Stimulated activated CD4-positive, alpha-beta T cell treated with anti-CD3 and anti-CD28 coated beads, TNF-alpha, amount 100 ng/mL, for 24 hours (primary cell): Measurements from ENCODE around the gene KRT2.
"Not testable (repeated sequence)": the region's sequence is repeated elsewhere in the genome, so short reads cannot be mapped to it uniquely, and the experiment has no call there.

Experiments
- DNase-seq, 3 experiments: peaks; one replicate each; pipeline ENCODE4 v3.0.0-alpha.2; 2020; ENCODE audit warnings: low read depth in 3 of 3

Gene KRT2

DNA sequence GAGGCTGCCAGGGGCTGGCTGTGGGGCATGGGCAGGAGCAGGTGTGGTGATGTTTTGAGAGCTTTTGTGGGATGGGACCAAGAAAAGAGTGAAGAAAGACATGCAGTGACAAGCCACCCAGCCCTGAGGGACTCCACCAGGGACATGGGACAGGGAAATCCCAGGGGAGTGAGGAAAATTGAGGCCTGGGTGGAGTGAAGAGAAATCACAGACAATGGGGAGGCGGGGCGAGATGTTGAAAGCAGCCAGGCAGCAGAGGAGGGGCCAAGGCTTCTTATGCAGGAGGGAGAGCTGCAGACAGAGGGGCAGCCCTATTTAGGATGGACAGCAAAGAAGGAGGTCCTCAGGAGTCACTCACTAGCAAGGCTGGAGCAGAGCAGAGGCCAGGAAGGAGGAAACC lies 32.4 kb upstream of the KRT2 start:
- no peak for DNase-seq

- no peak for DNase-seq
Observed at GRCh38 chr12:52683575-52684300, 31.7 kb upstream of the KRT2 start.

GRCh38 chr12:52682938-52683574 lies 31.0 kb upstream of the KRT2 start:
- DNase-seq = no peak

- no peak for DNase-seq
Observed at GRCh38 chr12:52682381-52682660, 30.3 kb upstream of the KRT2 start.

- DNase-seq = peak in 1 of 3 experiments; percentile 22
Observed at GRCh38 chr12:52681526-52682380, 29.7 kb upstream of the KRT2 start.

DNA sequence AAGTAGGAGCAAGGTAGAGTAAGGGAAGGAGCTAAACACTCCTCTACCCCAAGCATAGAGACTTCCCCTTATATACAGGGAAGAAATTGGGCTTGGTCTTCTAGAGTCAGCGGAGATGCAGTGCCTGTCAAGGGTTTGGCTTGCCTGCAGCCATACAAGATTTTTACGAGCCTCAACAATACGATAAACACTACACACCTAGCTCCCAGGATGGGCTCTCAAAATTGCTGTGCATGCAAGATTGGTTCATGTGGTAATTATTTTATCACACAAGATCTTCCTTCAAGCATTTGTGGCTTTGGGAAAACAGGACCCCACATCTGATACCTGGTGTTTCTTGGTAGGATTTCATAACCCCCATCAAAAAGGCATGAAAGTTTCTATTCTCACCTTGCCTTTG lies 28.4 kb upstream of the KRT2 start, which contains the start of gene KRT1:
KRT1 (minus strand) TSS at position 45 of the 400 bp plus-strand sequence. CDS start 59 bp downstream, outside the sequence.
- DNase-seq = no peak

GRCh38 chr12:52679875-52680274 lies 27.9 kb upstream of the KRT2 start:
- DNase-seq = no peak

DNA sequence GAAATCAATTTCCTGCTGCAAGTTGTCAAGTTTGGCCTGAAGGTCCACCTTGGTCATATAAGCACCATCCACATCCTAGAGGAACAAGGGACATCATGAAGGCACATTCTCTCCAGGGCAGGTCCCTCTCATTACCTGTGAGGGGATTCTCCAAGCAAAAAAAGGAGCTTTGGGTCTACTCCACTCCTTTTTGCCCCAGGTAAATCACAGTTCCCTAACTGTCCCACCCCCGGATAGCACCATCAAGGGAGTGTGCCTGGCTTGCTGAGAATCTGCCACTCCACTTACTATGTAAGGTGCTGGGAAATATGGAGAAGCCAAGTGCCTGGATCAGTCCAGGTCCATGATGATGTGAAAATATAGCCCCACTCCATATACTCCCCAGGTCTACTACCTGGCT lies 25.7 kb upstream of the KRT2 start:
- no peak for DNase-seq

DNA sequence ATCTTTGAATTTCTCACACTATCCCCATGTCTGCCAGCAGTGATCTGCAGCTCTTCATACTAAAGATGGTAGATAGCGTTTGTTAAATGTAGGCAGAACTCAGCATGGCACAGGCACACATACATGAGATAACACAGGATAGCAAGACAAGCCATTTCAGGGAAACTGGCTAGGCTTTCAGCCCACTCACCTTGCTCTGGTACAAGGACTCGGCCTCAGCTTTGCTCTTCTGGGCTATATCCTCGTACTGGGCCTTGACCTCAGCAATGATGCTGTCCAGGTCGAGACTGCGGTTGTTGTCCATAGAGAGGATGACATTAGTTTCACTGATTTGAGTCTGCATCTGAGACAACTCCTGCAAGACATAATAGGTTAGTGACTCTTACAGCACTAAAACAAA lies 25.1 kb upstream of the KRT2 start:
- DNase-seq = no peak

GRCh38 chr12:52676163-52676562 lies 24.2 kb upstream of the KRT2 start:
- no peak for DNase-seq

DNA sequence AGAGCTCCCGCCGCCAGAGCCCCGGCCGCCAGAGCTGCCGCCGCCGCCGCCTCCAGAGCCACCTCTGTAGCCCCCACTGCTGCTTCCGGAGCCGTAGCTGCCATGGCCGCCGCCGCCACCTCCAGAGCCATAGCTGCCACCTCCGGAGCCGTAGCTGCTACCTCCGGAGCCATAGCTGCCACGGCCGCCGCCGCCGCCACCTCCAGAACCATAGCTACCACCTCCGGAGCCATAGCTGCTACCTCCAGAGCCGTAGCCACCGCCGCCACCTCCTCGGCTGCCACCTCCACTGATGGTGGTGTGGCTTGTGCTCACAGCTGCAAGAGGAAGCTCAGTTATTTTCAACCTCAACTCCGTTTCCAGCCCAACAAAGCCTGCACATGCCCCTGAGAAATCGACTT lies 23.3 kb upstream of the KRT2 start:
- DNase-seq = no peak

DNA sequence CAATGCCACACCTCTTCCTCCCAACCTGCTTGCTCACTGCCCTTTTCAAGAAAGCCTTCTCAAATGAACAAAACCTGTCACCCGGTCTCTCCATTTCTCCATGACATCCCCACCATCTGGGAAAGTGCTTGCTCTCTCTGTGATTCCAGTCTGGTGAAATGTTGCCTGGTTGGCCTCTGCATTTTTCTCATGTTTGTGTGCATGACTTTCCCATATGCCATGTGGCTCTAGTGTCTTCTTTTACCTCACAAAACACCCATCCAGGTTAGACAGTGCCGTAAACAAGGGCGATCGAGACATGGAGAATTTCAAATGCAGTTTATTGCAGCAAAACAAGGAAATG lies 22.4 kb upstream of the KRT2 start:
- no peak for DNase-seq

DNA sequence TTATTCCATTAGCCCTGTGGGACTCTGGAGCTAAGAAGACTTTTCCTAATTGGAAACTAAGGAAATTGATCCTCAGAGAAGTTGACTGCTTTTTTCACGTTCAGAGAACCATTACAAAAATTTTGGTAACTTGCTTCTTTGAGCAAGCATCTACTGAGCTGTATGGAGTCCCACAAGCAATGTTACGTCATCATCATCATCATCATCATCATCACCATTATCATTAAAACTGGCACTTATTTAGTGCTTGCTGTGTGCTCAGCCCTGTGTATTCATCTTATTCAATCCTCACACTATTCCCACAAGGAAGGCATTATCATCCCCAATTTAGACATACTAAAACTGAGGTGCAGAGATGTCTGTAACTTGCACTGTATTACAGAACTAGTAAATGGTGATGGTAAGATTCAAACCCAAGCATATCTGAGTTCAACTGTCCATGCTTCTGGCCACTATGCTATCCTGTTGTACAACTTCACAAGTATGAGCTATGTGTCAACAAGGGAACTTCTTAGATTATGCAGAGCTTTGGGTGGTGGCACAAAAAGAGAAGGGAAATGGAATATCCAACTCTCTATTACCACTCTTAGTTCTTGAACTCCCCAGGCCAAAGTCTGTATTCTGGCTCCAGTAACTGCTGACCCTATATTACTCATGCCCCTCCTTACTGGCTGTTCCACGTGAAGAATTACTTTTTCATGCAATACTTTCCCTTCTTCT lies 21.9 kb upstream of the KRT2 start:
- DNase-seq = no peak

DNA sequence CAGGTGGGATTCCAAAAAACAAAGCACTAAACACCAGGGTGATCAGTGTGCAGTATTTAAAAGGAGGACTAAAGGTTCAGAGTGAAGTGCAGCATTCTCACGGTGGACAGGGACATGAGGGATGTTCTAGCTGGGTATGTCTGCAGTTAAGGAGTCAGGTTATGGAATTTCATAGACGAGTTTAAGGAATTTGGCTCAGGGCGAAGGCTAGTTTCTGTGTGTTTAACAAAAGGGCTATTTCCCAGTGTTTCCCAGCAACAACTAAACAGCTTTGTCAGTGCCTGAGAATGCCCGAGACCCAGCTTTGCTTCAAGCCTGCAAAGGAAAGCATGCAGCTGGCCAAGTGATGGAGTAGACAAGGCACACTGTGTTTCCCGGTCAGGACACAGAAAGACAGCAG lies 21.2 kb upstream of the KRT2 start:
- DNase-seq = no peak

DNA sequence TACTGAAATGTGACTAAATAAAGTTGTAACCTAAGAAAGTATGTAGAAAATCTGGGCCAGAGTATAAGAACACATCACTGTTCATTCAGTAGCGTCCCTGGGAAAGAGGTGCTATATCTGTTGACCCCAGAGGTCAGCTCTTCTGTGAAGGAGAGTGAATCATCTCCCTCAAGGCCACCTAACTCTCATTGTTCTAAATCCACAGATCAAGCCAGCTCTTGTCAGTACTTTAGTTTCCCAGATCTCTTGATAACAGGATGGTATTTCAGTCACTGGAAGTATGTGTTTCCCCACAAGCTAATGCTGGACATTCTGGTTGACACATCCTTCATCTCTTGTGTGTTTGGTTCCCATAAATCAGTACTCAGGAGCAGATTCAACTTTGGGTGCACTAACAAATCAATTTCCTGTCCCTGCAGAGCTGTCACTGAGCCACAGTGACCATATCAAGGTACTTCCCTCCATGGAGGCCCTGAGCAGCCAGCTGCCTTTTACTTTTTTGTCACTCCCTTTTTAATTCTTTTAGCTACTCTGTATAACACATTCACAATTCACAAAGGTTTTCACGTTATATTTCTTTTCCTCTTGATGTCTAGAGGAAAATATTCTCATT lies 20.4 kb upstream of the KRT2 start:
- no peak for DNase-seq

DNA sequence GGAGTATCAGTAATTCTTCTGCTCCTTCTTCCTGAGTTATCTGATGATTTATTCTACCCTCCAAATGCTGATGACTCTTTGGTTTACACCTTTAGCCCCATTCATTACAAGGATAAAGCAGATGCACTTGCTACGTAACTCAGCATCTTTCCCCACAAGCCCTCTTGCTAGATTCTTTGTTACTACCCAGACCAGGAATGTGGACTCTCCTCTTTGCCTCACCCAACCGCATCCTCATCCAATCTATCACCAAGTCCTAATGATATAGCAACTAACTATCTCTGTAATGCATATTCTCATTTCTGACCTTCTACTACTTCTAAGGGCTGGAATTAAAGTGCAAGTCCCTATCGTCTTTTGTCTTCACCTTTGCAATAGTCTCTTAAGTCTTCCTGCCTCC lies 18.9 kb upstream of the KRT2 start:
- DNase-seq = no peak

- no peak for DNase-seq
Observed at GRCh38 chr12:52670506-52670905, 18.5 kb upstream of the KRT2 start.

GRCh38 chr12:52669941-52670340 lies 17.9 kb upstream of the KRT2 start:
- DNase-seq = not testable (repeated sequence)

- DNase-seq = no peak
Observed at GRCh38 chr12:52669426-52669825, 17.4 kb upstream of the KRT2 start.

DNA sequence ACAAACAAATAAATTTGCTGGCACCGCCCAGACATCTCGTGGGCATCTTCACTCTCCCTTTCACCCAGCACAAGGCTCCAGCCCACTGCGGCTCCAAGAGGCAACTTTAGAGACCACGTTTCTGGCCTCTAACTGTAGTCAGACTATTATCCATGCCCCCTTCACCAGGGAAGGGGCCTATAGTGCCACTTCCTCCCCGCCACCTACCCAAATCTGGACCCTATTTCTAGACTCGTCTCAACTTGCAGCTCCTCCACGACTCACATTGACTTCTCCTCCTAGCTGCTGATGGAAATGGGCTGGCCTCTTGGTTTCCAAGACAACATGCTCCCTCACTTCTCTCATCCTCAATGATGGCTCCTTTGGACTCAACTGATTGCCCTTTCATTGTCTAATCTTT lies 15.9 kb upstream of the KRT2 start:
- no peak for DNase-seq

- DNase-seq = no peak
Observed at GRCh38 chr12:52667509-52667908, 15.5 kb upstream of the KRT2 start.

- no peak for DNase-seq
Observed at GRCh38 chr12:52666471-52666870, 14.5 kb upstream of the KRT2 start.
